ENCODE data around the gene ATP11C.
"Not testable (repeated sequence)": the region's sequence is repeated elsewhere in the genome, so short reads cannot be mapped to it uniquely, and the experiment has no call there.

Gene ATP11C

DNA sequence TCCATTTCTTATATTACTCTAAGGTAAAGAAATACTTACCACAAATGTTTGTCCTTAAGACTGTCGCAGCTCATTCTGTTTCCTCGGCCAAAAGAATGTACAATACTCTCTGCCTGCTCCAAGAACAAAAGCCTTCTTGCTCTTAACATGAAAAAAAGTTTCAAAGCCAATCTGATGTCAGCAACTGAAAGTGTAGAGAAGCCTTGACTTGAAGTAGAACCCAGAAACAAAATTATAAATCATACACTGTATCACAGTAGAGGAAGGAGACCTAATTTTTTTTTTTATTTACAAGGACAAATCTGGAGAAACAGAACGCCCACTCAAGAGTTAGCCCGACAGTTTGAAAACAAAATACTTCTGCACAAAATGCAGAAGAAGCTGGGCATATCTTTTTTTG, 224.8 kb downstream of the ATP11C start, which contains the start of gene MCF2:
MCF2 (minus strand) TSS at position 101 of the 400 bp plus-strand sequence. CDS start 56,423 bp downstream, outside the sequence.
- CTCF ChIA-PET: no interaction called here
- TF ChIP-seq CTCF (IDR thresholded peaks at IDR 0.05; ENCODE audit: control extremely low read depth, extremely low read depth, low read depth, missing control alignments): no peak
- DNase-seq (ENCODE audit: extremely low spot score): no peak
- POLR2A ChIA-PET: no interaction called here

- POLR2A ChIA-PET: no interaction called here
- DNase-seq (ENCODE audit: extremely low spot score): no peak
- CTCF ChIA-PET: no interaction called here
- TF ChIP-seq CTCF (IDR thresholded peaks at IDR 0.05; ENCODE audit: control extremely low read depth, extremely low read depth, low read depth, missing control alignments): no peak
Measured at GRCh38 chrX:139702658-139703057, 230.2 kb downstream of the ATP11C start.

GRCh38 chrX:139692908-139693307, 239.9 kb downstream of the ATP11C start:
- TF ChIP-seq CTCF (IDR thresholded peaks at IDR 0.05; ENCODE audit: control extremely low read depth, extremely low read depth, low read depth, missing control alignments): no peak
- POLR2A ChIA-PET: no interaction called here
- DNase-seq (ENCODE audit: extremely low spot score): no peak
- CTCF ChIA-PET: no interaction called here

GRCh38 chrX:139692506-139692849, 240.4 kb downstream of the ATP11C start:
- ChIA-PET CTCF (no interaction called here), POLR2A (no interaction called here)
- TF ChIP-seq CTCF (IDR thresholded peaks at IDR 0.05; ENCODE audit: control extremely low read depth, extremely low read depth, low read depth, missing control alignments): no peak
- DNase-seq (ENCODE audit: extremely low spot score): no peak

DNA sequence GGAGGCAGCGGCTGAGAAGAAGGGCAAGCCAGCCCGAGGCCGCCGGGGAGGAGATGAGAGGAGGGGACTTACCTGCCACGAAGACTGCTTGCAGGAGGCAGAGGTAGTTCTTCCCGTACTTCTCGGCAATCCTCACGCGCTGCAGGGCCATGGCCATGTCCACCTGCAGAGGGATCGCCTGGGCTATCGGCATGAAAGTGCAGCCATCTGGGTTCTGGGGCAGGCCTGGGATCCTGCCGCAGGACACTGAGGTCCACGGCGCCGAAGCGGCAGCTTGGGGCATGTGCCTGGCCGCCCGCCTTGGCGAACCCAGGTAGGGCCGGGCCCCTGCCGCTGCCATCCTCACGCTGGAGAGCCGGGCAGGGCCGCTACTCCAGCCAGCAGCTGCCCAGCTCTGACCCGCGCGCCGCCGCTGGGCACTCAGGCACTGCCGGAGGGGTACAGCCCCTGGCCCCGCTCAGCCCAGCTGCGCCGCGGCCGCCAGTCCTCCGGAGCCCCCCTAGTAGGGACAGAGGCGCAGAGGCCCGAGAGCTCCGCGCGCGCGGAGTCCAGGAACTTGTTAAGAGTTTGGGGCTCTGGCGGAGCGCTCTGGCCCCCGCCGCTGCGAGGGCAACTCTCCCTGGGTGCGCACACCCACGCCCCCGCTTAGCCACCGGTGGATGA, 240.9 kb downstream of the ATP11C start:
- ChIA-PET POLR2A (no interaction called here), CTCF (no interaction called here)

GRCh38 chrX:139691493-139691842, 241.4 kb downstream of the ATP11C start:
- CTCF ChIA-PET: no interaction called here
- no peak for DNase-seq (ENCODE audit: extremely low spot score)
- POLR2A ChIA-PET: no interaction called here
- TF ChIP-seq CTCF (IDR thresholded peaks at IDR 0.05; ENCODE audit: control extremely low read depth, extremely low read depth, low read depth, missing control alignments): no peak

More for the DNA sequence above, 240.9 kb downstream of the ATP11C start:
- peak; percentile 20 for DNase-seq (ENCODE audit: extremely low spot score)
- TF ChIP-seq CTCF (IDR thresholded peaks at IDR 0.05; ENCODE audit: control extremely low read depth, extremely low read depth, low read depth, missing control alignments): no peak

GRCh38 chrX:139685175-139685574, 247.7 kb downstream of the ATP11C start:
- DNase-seq (ENCODE audit: extremely low spot score); POLR2A ChIA-PET; CTCF ChIA-PET: not testable (repeated sequence)

All from GM10248 (cell line).